Spinal cord (tissue), 10 donors: ENCODE data around the gene PRKCE. TPM values are rescaled to one million over a fixed set of nuclear protein-coding genes. Genes with fewer than 3 reads are reported as not detected.

Experiments
- DNase-seq, 6 donors: peaks; one replicate each; pipeline versions ENCODE4 v3.0.0 to v3.0.0-alpha.2; 2013 to 2015; ENCODE audit warnings: low spot score in 6 of 6, low read depth in 4 of 6
- H3K27ac ChIP-seq: one replicate; pipeline ENCODE4 v1.5.1; 2013; ENCODE audit warnings: low read depth, low read length, control low read depth
- H3K27me3 ChIP-seq: one replicate; pipeline ENCODE4 v1.6.1; 2013; ENCODE audit warnings: low read length; ENCODE audit not compliant: control insufficient read depth, insufficient read depth
- H3K36me3 ChIP-seq: one replicate; pipeline ENCODE4 v1.6.1; 2013; ENCODE audit warnings: low read length; ENCODE audit not compliant: control insufficient read depth, insufficient read depth
- H3K4me1 ChIP-seq: one replicate; pipeline ENCODE4 v1.6.1; 2013; ENCODE audit warnings: low read length; ENCODE audit not compliant: control insufficient read depth, insufficient read depth
- H3K4me3 ChIP-seq: one replicate; pipeline ENCODE4 v1.5.1; 2013; ENCODE audit warnings: low read depth, low read length, control low read depth
- H3K9me3 ChIP-seq: one replicate; pipeline ENCODE4 v1.6.1; 2013; ENCODE audit warnings: low read length; ENCODE audit not compliant: control insufficient read depth, insufficient read depth
- WGBS: methylation state at CpG from one replicate; pipeline ENCODE4 v1.1.5; 2013; ENCODE audit warnings: missing lambda C conversion rate; ENCODE audit not compliant: insufficient coverage; 5-methylcytosine and 5-hydroxymethylcytosine counted together
- polyA plus RNA-seq, 2 donors: library from polyadenylated mRNA; unstranded; fragments of 120-200 nt; gene quantifications; one replicate each; pipeline ENCODE4 v1.2.1, GENCODE V29; 2013; ENCODE audit not compliant: insufficient read length in 2 of 2
- total RNA-seq, 2 donors: library from RNA; depleted of rRNA in 1 of 2; stranded (reverse); fragments of 120-200 nt in 1 of 2; fragments of >200 nt in 1 of 2; gene quantifications; one replicate each; pipeline versions ENCODE4 v1.2.3 to v1.2.4, GENCODE V29; 2013 to 2014
- donor health status: healthy.

PRKCE gene
- total and polyA plus RNA-seq, 4 donors = 22.9 to 48.5 (median 37.4) TPM

GRCh38 chr2:46013726-46014125, 362.3 kb downstream of the PRKCE start:
- no peak overlapping the region for H3K4me3 ChIP-seq
- DNase-seq = no peak
- H3K9me3 ChIP-seq = no peaks in the 10 kb centered on the region
- H3K27me3 ChIP-seq = no peaks in the 10 kb centered on the region
- H3K4me1 ChIP-seq = no peaks in the 10 kb centered on the region
- 93% methylated on average over 3 of the region's 5 CpGs for WGBS
- H3K36me3 ChIP-seq = peaks cover 2% of the 10 kb centered on the region
- no peak overlapping the region for H3K27ac ChIP-seq

DNA sequence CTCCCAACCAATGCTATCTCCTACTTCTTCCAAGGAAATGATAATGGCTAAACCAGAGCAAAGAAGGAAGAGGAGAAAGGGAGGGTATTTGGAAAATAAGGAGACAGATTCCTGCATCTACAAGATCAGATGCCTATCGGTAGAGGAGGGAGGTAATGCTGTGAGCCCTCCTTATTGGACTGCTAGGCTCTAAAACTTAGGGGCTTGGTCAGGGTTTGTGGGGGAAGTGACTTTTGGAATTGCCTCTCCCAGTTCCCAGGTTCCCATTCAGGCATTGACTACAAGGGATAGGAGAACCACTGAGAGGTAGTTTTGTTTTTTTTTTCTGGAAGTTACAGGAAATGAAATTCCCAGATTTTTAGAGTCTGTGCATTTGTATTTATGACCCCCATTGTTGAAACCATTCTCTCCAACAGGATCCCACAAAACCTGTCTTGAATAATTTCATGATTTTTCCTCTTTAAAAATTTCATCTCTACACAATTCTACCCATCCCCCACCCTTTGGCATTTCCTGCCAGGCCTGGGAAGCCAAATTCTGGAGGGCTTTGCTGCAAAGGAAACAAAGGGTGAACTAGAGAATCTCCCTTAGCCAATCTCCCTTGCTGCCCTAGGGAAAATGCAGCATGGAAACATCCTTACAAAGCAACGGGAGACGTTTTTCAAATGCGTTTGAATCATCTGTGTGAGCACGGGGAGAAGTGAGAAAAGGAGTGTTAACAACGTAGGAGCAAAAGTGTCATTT, 363.6 kb downstream of the PRKCE start:
- peaks cover 5% of the 10 kb centered on the region for H3K36me3 ChIP-seq
- H3K27ac ChIP-seq = no peak overlapping the region
- H3K4me1 ChIP-seq = peaks cover 3% of the 10 kb centered on the region
- 78% methylated on average over 1 of the region's 6 CpGs for WGBS
- H3K27me3 ChIP-seq = no peaks in the 10 kb centered on the region
- H3K4me3 ChIP-seq = no peak overlapping the region
- H3K9me3 ChIP-seq = no peaks in the 10 kb centered on the region
- peak in 2 of 6 donors; percentile 6 to 30 for DNase-seq

GRCh38 chr2:46015671-46016070, 364.2 kb downstream of the PRKCE start:
- H3K9me3 ChIP-seq = no peaks in the 10 kb centered on the region
- no peak overlapping the region for H3K4me3 ChIP-seq
- H3K27ac ChIP-seq = no peak overlapping the region
- 77% methylated on average over 5 of the region's 7 CpGs for WGBS
- no peak for DNase-seq
- H3K27me3 ChIP-seq = no peaks in the 10 kb centered on the region
- peaks cover 5% of the 10 kb centered on the region for H3K36me3 ChIP-seq
- H3K4me1 ChIP-seq = peaks cover 3% of the 10 kb centered on the region

DNA sequence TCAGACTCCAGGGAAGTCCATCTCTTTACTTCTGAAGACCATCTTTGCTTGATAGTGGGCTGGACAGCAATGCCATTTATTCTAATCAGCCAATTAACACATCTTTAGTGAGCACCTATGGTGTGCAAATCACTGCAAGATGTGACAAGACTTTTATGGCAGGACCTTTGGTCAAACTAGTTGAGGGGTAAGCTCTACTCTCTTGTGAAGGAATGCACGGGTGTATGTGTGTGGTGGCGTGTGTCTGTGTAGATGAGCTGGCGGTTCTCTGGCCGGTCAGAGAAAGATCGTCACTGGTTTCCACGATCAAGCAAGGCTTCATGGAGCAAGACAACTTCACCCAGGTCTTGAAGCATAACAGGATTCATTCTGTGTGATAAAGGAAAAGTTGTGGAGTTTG, 364.6 kb downstream of the PRKCE start:
- Histone ChIP-seq H3K9me3 (no peaks in the 10 kb centered on the region), H3K27me3 (no peaks in the 10 kb centered on the region), H3K4me3 (no peak overlapping the region), H3K36me3 (peaks cover 5% of the 10 kb centered on the region), H3K27ac (no peak overlapping the region), H3K4me1 (peaks cover 3% of the 10 kb centered on the region)
- WGBS = 98% methylated on average over 6 of the region's 6 CpGs
- no peak for DNase-seq

DNA sequence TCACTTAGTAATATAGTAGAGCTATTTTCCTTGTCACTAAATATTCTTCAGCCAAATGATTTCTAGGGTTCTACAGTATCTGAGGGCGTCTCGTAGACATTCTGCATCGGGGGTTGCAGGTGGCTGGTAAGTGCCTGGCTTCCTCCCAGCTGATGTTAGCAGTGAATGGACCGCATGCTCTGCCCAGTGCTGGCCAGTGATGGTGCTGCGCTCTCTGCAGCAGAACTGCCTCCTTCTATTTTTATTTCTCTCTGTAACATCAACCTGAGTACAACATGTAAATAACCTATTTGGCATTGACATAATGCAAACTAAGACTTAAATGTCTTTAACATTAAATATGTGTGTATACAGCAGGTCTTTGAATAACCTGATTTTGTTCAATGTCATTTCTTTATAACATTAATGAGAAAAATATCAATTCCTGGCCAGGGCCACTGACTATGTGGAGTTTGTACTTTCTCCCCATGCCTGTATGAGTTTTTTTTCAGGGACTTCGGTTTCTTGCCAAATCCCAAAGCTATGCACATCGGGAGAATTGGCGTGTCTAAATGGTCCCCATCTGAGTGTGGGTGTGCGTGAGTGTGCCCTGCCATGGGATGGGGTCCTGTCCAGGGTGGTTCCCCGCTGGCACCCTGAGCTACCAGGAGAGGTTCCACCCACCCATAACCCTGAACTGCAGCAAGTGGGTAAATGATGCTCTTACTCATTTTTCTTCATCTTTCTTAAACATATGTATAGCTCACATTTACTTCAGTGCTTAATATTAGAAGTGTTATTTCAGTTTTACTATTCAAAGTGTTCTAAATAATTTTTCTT, 367.5 kb downstream of the PRKCE start:
- Histone ChIP-seq H3K4me3 (no peak overlapping the region), H3K4me1 (peaks cover 3% of the 10 kb centered on the region), H3K36me3 (peaks cover 3% of the 10 kb centered on the region), H3K27me3 (no peaks in the 10 kb centered on the region), H3K9me3 (no peaks in the 10 kb centered on the region), H3K27ac (no peak overlapping the region)
- whole genome bisulfite sequencing = 70% methylated on average over 4 of the region's 10 CpGs
- peak in 1 of 6 donors; percentile 18 for DNase-seq

DNA sequence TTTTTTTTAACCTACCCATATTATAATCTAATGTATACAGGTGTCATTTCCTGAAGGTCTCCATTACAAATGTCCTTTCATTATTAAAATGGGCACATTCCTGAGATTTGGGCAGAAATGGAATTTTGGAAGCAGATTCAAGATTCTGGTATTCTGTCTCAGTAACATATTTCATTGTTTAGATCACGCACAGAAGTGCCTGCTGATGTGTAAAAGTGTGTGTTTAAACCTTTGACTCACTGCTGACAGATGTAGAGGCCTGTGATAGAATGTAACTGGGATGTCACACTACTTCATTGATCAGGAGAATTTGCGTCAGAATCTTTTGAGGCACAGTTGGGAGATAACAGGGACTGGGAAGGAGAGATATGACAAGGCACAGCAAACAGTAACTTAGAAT, 368.9 kb downstream of the PRKCE start:
- Histone ChIP-seq H3K27ac (no peak overlapping the region), H3K4me3 (no peak overlapping the region), H3K4me1 (peaks cover 3% of the 10 kb centered on the region), H3K9me3 (no peaks in the 10 kb centered on the region), H3K27me3 (no peaks in the 10 kb centered on the region), H3K36me3 (peaks cover 3% of the 10 kb centered on the region)
- DNase-seq = no peak
- WGBS = 80% methylated on average over 1 of the region's 2 CpGs

GRCh38 chr2:46023165-46023854, 371.8 kb downstream of the PRKCE start:
- H3K27ac ChIP-seq = no peak overlapping the region
- no peak overlapping the region for H3K4me3 ChIP-seq
- H3K9me3 ChIP-seq = no peaks in the 10 kb centered on the region
- H3K4me1 ChIP-seq = peaks cover 3% of the 10 kb centered on the region
- H3K27me3 ChIP-seq = no peaks in the 10 kb centered on the region
- 75% methylated on average over 3 of the region's 3 CpGs for WGBS
- no peak for DNase-seq
- H3K36me3 ChIP-seq = peaks cover 7% of the 10 kb centered on the region

GRCh38 chr2:46024146-46024779, 372.8 kb downstream of the PRKCE start:
- peaks cover 5% of the 10 kb centered on the region for H3K36me3 ChIP-seq
- no peak overlapping the region for H3K4me3 ChIP-seq
- H3K9me3 ChIP-seq = no peaks in the 10 kb centered on the region
- no peaks in the 10 kb centered on the region for H3K27me3 ChIP-seq
- WGBS = 93% methylated on average over 4 of the region's 5 CpGs
- no peak overlapping the region for H3K27ac ChIP-seq
- no peak for DNase-seq
- peaks cover under 1% of the 10 kb centered on the region for H3K4me1 ChIP-seq

GRCh38 chr2:46025081-46025480, 373.6 kb downstream of the PRKCE start:
- Histone ChIP-seq H3K4me1 (no peaks in the 10 kb centered on the region), H3K27ac (no peak overlapping the region), H3K36me3 (peaks cover 4% of the 10 kb centered on the region), H3K27me3 (no peaks in the 10 kb centered on the region), H3K9me3 (no peaks in the 10 kb centered on the region), H3K4me3 (no peak overlapping the region)
- DNase-seq = no peak
- 80% methylated on average over 2 of the region's 6 CpGs for WGBS
